Stromal cell of bone marrow (primary cell): ENCODE results near the gene PTGER3.
"Not testable (repeated sequence)": the region's sequence is repeated elsewhere in the genome, so short reads cannot be mapped to it uniquely, and the experiment has no call there.

Source experiments
- DNase-seq: peaks from one replicate; pipeline ENCODE4 v3.0.0-alpha.2; 2012; ENCODE audit warnings: low read depth

Gene PTGER3

GRCh38 chr1:70947835-70948234, 99.8 kb downstream of the PTGER3 start:
- DNase-seq, result no peak

GRCh38 chr1:70945676-70946075, 101.9 kb downstream of the PTGER3 start:
- no peak for DNase-seq

- DNase-seq, result no peak
Observed at GRCh38 chr1:70945251-70945650, 102.4 kb downstream of the PTGER3 start.

GRCh38 chr1:70941563-70941962, 106.1 kb downstream of the PTGER3 start:
- peak; percentile 2 for DNase-seq

- not testable (repeated sequence) for DNase-seq
Observed at GRCh38 chr1:70940398-70940797, 107.2 kb downstream of the PTGER3 start.

- no peak for DNase-seq
Observed at GRCh38 chr1:70934194-70934961, 113.2 kb downstream of the PTGER3 start.

GRCh38 chr1:70930062-70930461, 117.6 kb downstream of the PTGER3 start:
- DNase-seq, result no peak

- DNase-seq, result no peak
Observed at GRCh38 chr1:70922196-70922595, 125.4 kb downstream of the PTGER3 start.
